Right lobe of liver (tissue), 6 donors: ENCODE measurements around the gene PARP15. TPM values are rescaled to one million over a fixed set of nuclear protein-coding genes. Genes with fewer than 3 reads are reported as not detected.
"Not testable (repeated sequence)": the region's sequence is repeated elsewhere in the genome, so short reads cannot be mapped to it uniquely, and the experiment has no call there.

ENCODE experiments used
- ATAC-seq, 4 donors: fragments of 200-7000 bp; cut with Tn5 transposase; one replicate each; pipeline ENCODE4 v1.9.1; 2020; ENCODE audit warnings: mild to moderate bottlenecking in 4 of 4, moderate library complexity in 4 of 4
- DNase-seq, 3 donors: peaks; one replicate each; pipeline ENCODE4 v3.0.0-alpha.2; 2020
- H3K27ac ChIP-seq, 3 donors: fragments of 200-600 bp; one replicate each; pipeline ENCODE4 v1.8.0; 2022
- H3K27me3 ChIP-seq, 2 donors: fragments of 200-600 bp; one replicate each; pipeline ENCODE4 v1.8.0; 2022
- H3K36me3 ChIP-seq, 4 donors: fragments of 200-600 bp; sonication (generic) in 1 of 4; one replicate each; pipeline versions ENCODE4 v1.5.1 to v1.8.0; 2017 to 2022; ENCODE audit warnings: control low read depth in 1 of 4
- H3K4me1 ChIP-seq, 4 donors: fragments of 200-600 bp; sonication (generic) in 1 of 4; one replicate each; pipeline versions ENCODE4 v1.5.1 to v1.8.0; 2017 to 2022; ENCODE audit warnings: control low read depth in 1 of 4
- H3K4me3 ChIP-seq, 3 donors: fragments of 200-600 bp; one replicate each; pipeline ENCODE4 v1.8.0; 2022
- H3K9me3 ChIP-seq, 4 donors: fragments of 200-600 bp; sonication (generic) in 1 of 4; one replicate each; pipeline versions ENCODE4 v1.5.1 to v1.8.0; 2017 to 2022; ENCODE audit warnings: control low read depth in 1 of 4
- CTCF ChIP-seq, 4 donors: fragments of 200-600 bp in 3 of 4; fragments of 450-650 bp in 1 of 4; IDR thresholded peaks; one replicate each; pipeline versions ENCODE4 v1.5.1 to v1.8.0; 2016 to 2022; ENCODE audit warnings: antibody characterized with exemption in 4 of 4, mild to moderate bottlenecking in 2 of 4
- POLR2A ChIP-seq: fragments of 450-650 bp; IDR thresholded peaks from one replicate; pipeline ENCODE4 v1.6.1; 2017; ENCODE audit warnings: antibody characterized with exemption, mild to moderate bottlenecking
- WGBS: methylation state at CpG from one replicate; pipeline ENCODE4 v1.1.6; 2018; ENCODE audit warnings: low coverage, low lambda C conversion rate; ENCODE audit not compliant: insufficient coverage; ENCODE audit errors: missing lambda C conversion rate; 5-methylcytosine and 5-hydroxymethylcytosine counted together
- intact Hi-C, 2 donors: fragments of 100-400 bp; cut with DNase I; formaldehyde crosslinking; loops; one replicate each; pipeline versions ENCODE4 v1.11.2 to v1.14.1; 2022
- total RNA-seq, 6 experiments: library from RNA; depleted of rRNA in 2 of 6; stranded (reverse); fragments of >200 nt in 2 of 6; fragmentation: NEBNext Ultra II Directional in 3 of 6; extraction: Animal tissue kit (Norgen Biotek cat#: 25700) in 3 of 6; gene quantifications; one replicate each; pipeline versions ENCODE4 v1.1.0 to v1.2.4, GENCODE V29; 2016 to 2023
- donor health status: DM: no; HTN: yes; CAD: no.
- donor health status: DM: no; HTN: no; CAD: no.
- donor health status: DM: no; HTN: no; CAD: no.
- donor health status: DM: no; HTN: yes; CAD: no.
- donor health status: DM: no; HTN: yes; CAD: no.

Gene PARP15
- total RNA-seq, 6 experiments from 2014 or later, result 0.37 to 1.5 (median 1.3) TPM

- DNase-seq (no peak), ATAC-seq (peak in 1 of 4 donors; percentile 35)
- H3K27me3 ChIP-seq, result no peaks in the 10 kb centered on the region
- 36% methylated on average over 1 of the region's 2 CpGs for WGBS
- H3K4me3 ChIP-seq, result no peak overlapping the region
- no peaks in the 10 kb centered on the region for H3K36me3 ChIP-seq
- H3K4me1 ChIP-seq, result peaks cover 0 to 46% (median 3%) of the 10 kb centered on the region in 4 donors
- intact Hi-C loops, result no loop called here
- TF ChIP-seq POLR2A (no peak), CTCF (IDR thresholded peaks at IDR 0.05) (no peak)
- no peaks in the 10 kb centered on the region for H3K9me3 ChIP-seq
- no peak overlapping the region for H3K27ac ChIP-seq
Measured at GRCh38 chr3:122642935-122643334, 65.5 kb downstream of the PARP15 start.

GRCh38 chr3:122646146-122646988 is 68.9 kb downstream of the PARP15 start:
- ATAC-seq, result peak; percentile 56 to 82 (median 67)

GRCh38 chr3:122651233-122651907 is 73.9 kb downstream of the PARP15 start:
- peak; percentile 87 to 97 (median 95) for ATAC-seq

More at GRCh38 chr3:122646146-122646988, 68.9 kb downstream of the PARP15 start:
- H3K27me3 ChIP-seq, result no peaks in the 10 kb centered on the region
- DNase-seq, result no peak
- no peaks in the 10 kb centered on the region for H3K36me3 ChIP-seq
- TF ChIP-seq POLR2A, result no peak
- no peak for TF ChIP-seq CTCF (IDR thresholded peaks at IDR 0.05)
- H3K4me1 ChIP-seq, result peaks cover 0 to 51% (median 7%) of the 10 kb centered on the region in 4 donors
- peak overlapping the region; percentile 10 to 49 (median 39) for H3K4me3 ChIP-seq
- no peaks in the 10 kb centered on the region for H3K9me3 ChIP-seq
- intact Hi-C loops, result no loop called here
- 32% methylated on average over 4 of the region's 5 CpGs for WGBS
- peak overlapping the region; percentile 30 to 90 (median 76) for H3K27ac ChIP-seq

GRCh38 chr3:122651962-122652361 is 74.5 kb downstream of the PARP15 start:
- WGBS, result 21% methylated on average over 6 of the region's 6 CpGs
- H3K36me3 ChIP-seq, intact Hi-C loops, H3K9me3 ChIP-seq, H3K27me3 ChIP-seq: not testable (repeated sequence)
- DNase-seq (peak; percentile 34 to 79 (median 68)), ATAC-seq (peak in 2 of 4 donors; percentile 38 to 44)
- peaks cover 0 to 39% (median 11%) of the 10 kb centered on the region in 4 donors for H3K4me1 ChIP-seq
- H3K4me3 ChIP-seq, result peak overlapping the region in 1 of 3 donors; percentile 1
- peak overlapping the region in 2 of 3 donors; percentile 89 to 90 for H3K27ac ChIP-seq

More at GRCh38 chr3:122651233-122651907, 73.9 kb downstream of the PARP15 start:
- peak; percentile 21 to 72 (median 64) for DNase-seq
- H3K27ac ChIP-seq, result peak overlapping the region; percentile 33 to 89 (median 85)
- H3K27me3 ChIP-seq, H3K36me3 ChIP-seq, intact Hi-C loops, H3K9me3 ChIP-seq: not testable (repeated sequence)
- peaks cover 0 to 42% (median 11%) of the 10 kb centered on the region in 4 donors for H3K4me1 ChIP-seq
- peak in 1 of 4 donors; percentile 15 for TF ChIP-seq CTCF (IDR thresholded peaks at IDR 0.05)
- H3K4me3 ChIP-seq, result peak overlapping the region in 1 of 3 donors; percentile 11
- WGBS, result 17% methylated on average over 1 of the region's 11 CpGs

GRCh38 chr3:122658336-122658735 is 80.9 kb downstream of the PARP15 start:
- H3K36me3 ChIP-seq, H3K9me3 ChIP-seq, H3K4me1 ChIP-seq, DNase-seq, ATAC-seq, H3K27me3 ChIP-seq, intact Hi-C loops, H3K27ac ChIP-seq, H3K4me3 ChIP-seq: not testable (repeated sequence)
- 88% methylated on average over 4 of the region's 4 CpGs for WGBS
